ENCODE results near the gene WWC2.

Gene WWC2

DNA sequence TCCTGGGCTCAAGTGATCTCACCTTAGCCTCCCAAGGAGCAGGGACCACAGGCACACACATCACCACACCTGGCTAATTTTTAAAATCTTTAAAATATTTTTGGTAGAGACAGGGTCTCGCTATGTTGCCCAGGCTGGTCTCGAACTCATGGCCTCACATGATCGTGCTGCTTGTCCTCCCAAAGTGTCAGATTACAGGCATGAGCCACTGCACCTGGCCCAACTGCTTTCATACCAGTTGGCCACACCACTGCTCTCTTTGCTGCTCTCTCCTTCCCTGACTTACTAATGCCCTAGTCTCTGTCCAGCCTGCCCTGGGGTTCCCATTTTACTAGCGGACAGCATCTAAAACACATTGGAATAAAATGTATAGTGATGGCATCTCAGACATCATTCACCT, 153.9 kb downstream of the WWC2 start:
- H3K4me1 ChIP-seq (ENCODE audit: control insufficient read depth, insufficient read depth, low read length) = no peaks in the 10 kb centered on the region
- H3K27me3 ChIP-seq (ENCODE audit: control insufficient read depth, insufficient read depth, low read length) = no peaks in the 10 kb centered on the region
- no peak overlapping the region for H3K27ac ChIP-seq (ENCODE audit: low read length)
- no peaks in the 10 kb centered on the region for H3K9me3 ChIP-seq (ENCODE audit: control insufficient read depth, insufficient read depth, low read length)
- H3K36me3 ChIP-seq (ENCODE audit: control insufficient read depth, insufficient read depth, low read length) = peaks cover 13% of the 10 kb centered on the region; the same call in 1 of the 2 replicates
- no CpG with 5 or more reads among the region's 4 CpGs for WGBS (ENCODE audit: insufficient coverage, insufficient read length)
- no peak overlapping the region for H3K4me3 ChIP-seq (ENCODE audit: low read length)
- no peak for DNase-seq (ENCODE audit: low read depth, low spot score)

GRCh38 chr4:183253451-183253850, 154.4 kb downstream of the WWC2 start:
- DNase-seq (ENCODE audit: low read depth, low spot score) = no peak
- Histone ChIP-seq H3K9me3 (ENCODE audit: control insufficient read depth, insufficient read depth, low read length) (no peaks in the 10 kb centered on the region), H3K4me1 (ENCODE audit: control insufficient read depth, insufficient read depth, low read length) (no peaks in the 10 kb centered on the region), H3K27ac (ENCODE audit: low read length) (no peak overlapping the region), H3K27me3 (ENCODE audit: control insufficient read depth, insufficient read depth, low read length) (no peaks in the 10 kb centered on the region), H3K4me3 (ENCODE audit: low read length) (no peak overlapping the region), H3K36me3 (ENCODE audit: control insufficient read depth, insufficient read depth, low read length) (peaks cover 13% of the 10 kb centered on the region; the same call in 1 of the 2 replicates)
- no CpG with 5 or more reads among the region's 1 CpG for WGBS (ENCODE audit: insufficient coverage, insufficient read length)

DNA sequence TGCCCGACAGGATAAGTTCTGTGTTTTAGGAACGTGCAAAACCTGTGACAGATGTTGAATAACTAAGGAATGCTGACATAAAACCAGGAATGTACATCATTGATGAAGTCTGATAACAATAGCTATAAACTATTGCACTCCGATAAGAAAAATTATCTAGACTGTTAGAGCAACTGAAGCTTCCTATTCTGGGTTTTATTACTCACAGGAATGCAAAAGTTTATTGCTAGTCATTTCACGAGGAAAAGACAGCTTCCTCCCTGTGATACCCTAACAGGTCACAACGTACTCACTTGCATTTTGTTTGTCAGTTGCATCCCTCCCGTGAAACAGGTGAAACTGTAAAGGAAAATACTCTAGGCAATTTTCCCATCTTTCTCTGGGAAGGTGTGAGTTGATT, 155.1 kb downstream of the WWC2 start:
- H3K4me1 ChIP-seq (ENCODE audit: control insufficient read depth, insufficient read depth, low read length) = no peaks in the 10 kb centered on the region
- no peak overlapping the region for H3K4me3 ChIP-seq (ENCODE audit: low read length)
- WGBS (ENCODE audit: insufficient coverage, insufficient read length) = no CpG with 5 or more reads among the region's 6 CpGs
- H3K36me3 ChIP-seq (ENCODE audit: control insufficient read depth, insufficient read depth, low read length) = peaks cover 13% of the 10 kb centered on the region; the same call in 1 of the 2 replicates
- no peak overlapping the region for H3K27ac ChIP-seq (ENCODE audit: low read length)
- DNase-seq (ENCODE audit: low read depth, low spot score) = no peak
- no peaks in the 10 kb centered on the region for H3K27me3 ChIP-seq (ENCODE audit: control insufficient read depth, insufficient read depth, low read length)
- H3K9me3 ChIP-seq (ENCODE audit: control insufficient read depth, insufficient read depth, low read length) = no peaks in the 10 kb centered on the region

GRCh38 chr4:183255487-183255886, 156.4 kb downstream of the WWC2 start:
- Histone ChIP-seq H3K36me3 (ENCODE audit: control insufficient read depth, insufficient read depth, low read length) (peaks cover 14% of the 10 kb centered on the region; the same call in 1 of the 2 replicates), H3K9me3 (ENCODE audit: control insufficient read depth, insufficient read depth, low read length) (no peaks in the 10 kb centered on the region), H3K4me3 (ENCODE audit: low read length) (no peak overlapping the region), H3K4me1 (ENCODE audit: control insufficient read depth, insufficient read depth, low read length) (no peaks in the 10 kb centered on the region), H3K27ac (ENCODE audit: low read length) (no peak overlapping the region), H3K27me3 (ENCODE audit: control insufficient read depth, insufficient read depth, low read length) (no peaks in the 10 kb centered on the region)
- no peak for DNase-seq (ENCODE audit: low read depth, low spot score)
- no CpG with 5 or more reads among the region's 3 CpGs for WGBS (ENCODE audit: insufficient coverage, insufficient read length)

DNA sequence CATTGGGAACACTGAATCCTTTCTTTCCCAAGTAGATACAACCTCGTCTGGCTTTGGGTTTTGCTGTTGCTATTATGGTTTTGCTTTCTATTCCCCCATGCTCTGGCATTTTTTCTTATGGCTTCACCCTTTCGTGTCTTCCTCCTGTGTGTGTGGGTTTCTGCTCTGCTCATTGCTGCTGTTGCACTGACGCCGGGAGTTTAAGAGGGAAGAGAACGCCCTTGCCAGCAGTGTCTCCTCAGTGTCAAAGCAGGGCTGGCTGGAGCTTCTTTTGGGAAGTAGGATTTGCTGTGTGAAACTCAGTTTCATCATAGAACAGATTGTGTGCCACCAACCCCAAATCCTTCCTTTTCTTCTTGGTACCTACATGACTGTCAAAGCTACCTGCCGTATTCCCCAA, 157.3 kb downstream of the WWC2 start:
- H3K4me3 ChIP-seq (ENCODE audit: low read length) = no peak overlapping the region
- peaks cover 22% of the 10 kb centered on the region; the same call in 1 of the 2 replicates for H3K36me3 ChIP-seq (ENCODE audit: control insufficient read depth, insufficient read depth, low read length)
- H3K4me1 ChIP-seq (ENCODE audit: control insufficient read depth, insufficient read depth, low read length) = no peaks in the 10 kb centered on the region
- H3K9me3 ChIP-seq (ENCODE audit: control insufficient read depth, insufficient read depth, low read length) = no peaks in the 10 kb centered on the region
- no peak for DNase-seq (ENCODE audit: low read depth, low spot score)
- no peak overlapping the region for H3K27ac ChIP-seq (ENCODE audit: low read length)
- no CpG with 5 or more reads among the region's 6 CpGs for whole genome bisulfite sequencing (ENCODE audit: insufficient coverage, insufficient read length)
- H3K27me3 ChIP-seq (ENCODE audit: control insufficient read depth, insufficient read depth, low read length) = no peaks in the 10 kb centered on the region

GRCh38 chr4:183256756-183257385, 157.8 kb downstream of the WWC2 start:
- Histone ChIP-seq H3K9me3 (ENCODE audit: control insufficient read depth, insufficient read depth, low read length) (no peaks in the 10 kb centered on the region), H3K27ac (ENCODE audit: low read length) (no peak overlapping the region), H3K4me1 (ENCODE audit: control insufficient read depth, insufficient read depth, low read length) (no peaks in the 10 kb centered on the region), H3K4me3 (ENCODE audit: low read length) (no peak overlapping the region), H3K27me3 (ENCODE audit: control insufficient read depth, insufficient read depth, low read length) (no peaks in the 10 kb centered on the region), H3K36me3 (ENCODE audit: control insufficient read depth, insufficient read depth, low read length) (peaks cover 22% of the 10 kb centered on the region; the same call in 1 of the 2 replicates)
- no CpG with 5 or more reads among the region's 9 CpGs for WGBS (ENCODE audit: insufficient coverage, insufficient read length)
- DNase-seq (ENCODE audit: low read depth, low spot score) = no peak

GRCh38 chr4:183257808-183258207, 158.8 kb downstream of the WWC2 start:
- peaks cover 14% of the 10 kb centered on the region; the same call in 1 of the 2 replicates for H3K36me3 ChIP-seq (ENCODE audit: control insufficient read depth, insufficient read depth, low read length)

DNA sequence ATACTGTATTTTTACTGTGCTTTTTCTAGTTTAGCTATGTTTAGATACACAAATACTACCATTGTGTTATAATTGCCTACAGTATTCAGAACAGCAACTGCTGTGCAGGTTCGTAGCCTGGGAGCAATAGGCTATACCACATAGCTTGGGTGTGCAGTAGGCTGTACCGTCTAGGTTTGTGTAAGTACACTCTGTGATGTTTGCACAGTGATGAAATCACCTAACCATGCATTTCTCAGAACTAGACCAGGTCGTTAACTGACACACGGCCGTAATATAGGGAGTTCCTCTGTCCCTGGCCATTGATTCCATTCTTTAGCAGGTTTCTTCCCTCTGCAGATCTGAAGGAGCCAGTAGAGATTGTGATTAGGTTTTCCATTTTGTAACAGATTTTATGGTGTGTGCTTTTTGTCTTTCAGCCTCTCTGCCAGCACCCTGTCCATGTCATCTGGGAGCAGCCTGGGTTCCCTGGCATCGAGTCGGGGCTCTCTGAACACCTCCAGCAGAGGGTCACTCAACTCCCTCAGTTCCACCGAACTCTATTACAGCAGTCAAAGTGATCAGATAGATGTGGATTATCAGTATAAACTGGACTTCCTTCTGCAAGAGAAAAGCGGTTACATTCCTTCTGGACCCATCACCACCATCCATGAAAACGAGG, 161.6 kb downstream of the WWC2 start:
- WGBS (ENCODE audit: insufficient coverage, insufficient read length) = no CpG with 5 or more reads among the region's 10 CpGs
- H3K4me3 ChIP-seq (ENCODE audit: low read length) = no peak overlapping the region; the same call in 1 of the 2 replicates
- H3K27ac ChIP-seq (ENCODE audit: low read length) = no peak overlapping the region
- no peak for DNase-seq (ENCODE audit: low read depth, low spot score)
- peaks cover 14% of the 10 kb centered on the region; the same call in 1 of the 2 replicates for H3K36me3 ChIP-seq (ENCODE audit: control insufficient read depth, insufficient read depth, low read length)
- H3K9me3 ChIP-seq (ENCODE audit: control insufficient read depth, insufficient read depth, low read length) = no peaks in the 10 kb centered on the region
- no peaks in the 10 kb centered on the region for H3K4me1 ChIP-seq (ENCODE audit: control insufficient read depth, insufficient read depth, low read length)
- H3K27me3 ChIP-seq (ENCODE audit: control insufficient read depth, insufficient read depth, low read length) = no peaks in the 10 kb centered on the region

More at GRCh38 chr4:183257808-183258207, 158.8 kb downstream of the WWC2 start:
- Histone ChIP-seq H3K4me3 (ENCODE audit: low read length) (no peak overlapping the region), H3K27ac (ENCODE audit: low read length) (no peak overlapping the region), H3K9me3 (ENCODE audit: control insufficient read depth, insufficient read depth, low read length) (no peaks in the 10 kb centered on the region), H3K27me3 (ENCODE audit: control insufficient read depth, insufficient read depth, low read length) (no peaks in the 10 kb centered on the region), H3K4me1 (ENCODE audit: control insufficient read depth, insufficient read depth, low read length) (no peaks in the 10 kb centered on the region)
- WGBS (ENCODE audit: insufficient coverage, insufficient read length) = no CpG with 5 or more reads among the region's 6 CpGs
- no peak for DNase-seq (ENCODE audit: low read depth, low spot score)

DNA sequence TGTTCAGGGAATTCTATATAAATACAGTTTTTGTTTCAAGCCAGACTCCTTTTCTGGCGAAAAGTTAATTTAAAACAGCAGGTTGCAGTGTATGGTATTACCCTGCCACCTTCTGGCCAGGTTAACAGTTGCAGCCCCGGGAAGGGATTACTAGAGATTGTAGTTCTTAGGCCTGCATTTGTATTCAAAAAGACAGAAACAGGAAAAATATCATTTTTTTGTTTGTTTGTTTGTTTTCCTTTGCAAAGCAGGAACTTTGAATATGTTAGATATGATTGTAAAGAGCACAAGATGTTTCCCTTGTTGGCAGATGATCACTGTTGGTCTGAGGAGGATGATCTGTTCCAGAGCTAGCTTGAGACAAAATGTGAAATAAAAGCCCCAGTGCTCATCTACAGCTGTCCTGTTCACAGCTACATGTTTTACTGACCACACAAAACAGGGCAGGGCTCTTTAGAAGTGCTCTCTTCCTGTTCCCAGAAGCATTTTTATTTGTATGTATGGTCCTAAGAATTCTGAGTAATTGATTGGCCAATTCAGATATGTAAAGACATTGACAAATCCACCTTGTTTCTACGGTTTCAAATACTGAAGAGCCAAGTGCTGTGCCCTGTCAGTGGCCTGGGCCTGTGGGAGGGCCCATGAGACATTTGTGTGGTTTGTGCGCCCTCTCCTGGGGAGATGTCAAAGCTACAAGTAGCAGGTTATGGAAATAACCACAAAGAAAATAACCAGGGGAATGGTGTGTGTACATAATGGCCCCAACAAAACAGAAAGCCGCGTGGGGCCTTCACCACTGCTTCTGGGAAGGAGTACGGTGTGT, 163.1 kb downstream of the WWC2 start:
- Histone ChIP-seq H3K27ac (ENCODE audit: low read length) (no peak overlapping the region), H3K27me3 (ENCODE audit: control insufficient read depth, insufficient read depth, low read length) (no peaks in the 10 kb centered on the region), H3K9me3 (ENCODE audit: control insufficient read depth, insufficient read depth, low read length) (no peaks in the 10 kb centered on the region), H3K36me3 (ENCODE audit: control insufficient read depth, insufficient read depth, low read length) (peaks cover 19% of the 10 kb centered on the region; the same call in 1 of the 2 replicates), H3K4me1 (ENCODE audit: control insufficient read depth, insufficient read depth, low read length) (no peaks in the 10 kb centered on the region), H3K4me3 (ENCODE audit: low read length) (no peak overlapping the region)
- no CpG with 5 or more reads among the region's 7 CpGs for WGBS (ENCODE audit: insufficient coverage, insufficient read length)
- peak; percentile 63 for DNase-seq (ENCODE audit: low read depth, low spot score)

- DNase-seq (ENCODE audit: low read depth, low spot score) = no peak
- Histone ChIP-seq H3K36me3 (ENCODE audit: control insufficient read depth, insufficient read depth, low read length) (peaks cover 24% of the 10 kb centered on the region; the same call in 1 of the 2 replicates), H3K4me1 (ENCODE audit: control insufficient read depth, insufficient read depth, low read length) (no peaks in the 10 kb centered on the region), H3K9me3 (ENCODE audit: control insufficient read depth, insufficient read depth, low read length) (no peaks in the 10 kb centered on the region), H3K27ac (ENCODE audit: low read length) (no peak overlapping the region), H3K4me3 (ENCODE audit: low read length) (no peak overlapping the region), H3K27me3 (ENCODE audit: control insufficient read depth, insufficient read depth, low read length) (no peaks in the 10 kb centered on the region)
- WGBS (ENCODE audit: insufficient coverage, insufficient read length) = no CpG with 5 or more reads among the region's 6 CpGs
Measured at GRCh38 chr4:183262776-183263100, 163.7 kb downstream of the WWC2 start.
